GM18511 (cell line): ENCODE results near the gene KCNJ6.

Experiments
- ATAC-seq: cut with Tn5 transposase; IDR thresholded peaks from one replicate; pipeline ENCODE4 v1.9.1; 2021; ENCODE audit warnings: mild to moderate bottlenecking, moderate library complexity; ENCODE audit not compliant: unreplicated experiment

Gene KCNJ6

GRCh38 chr21:37558676-37559211, 357.5 kb downstream of the KCNJ6 start:
- no peak for ATAC-seq
